GM12864 (cell line): ENCODE data around the gene MTA3.

Source experiments
- DNase-seq: peaks from one replicate; pipeline ENCODE4 v3.0.0-alpha.2; 2011; ENCODE audit warnings: low read depth
- H3K4me3 ChIP-seq: 2 replicates; pipeline ENCODE4 v1.5.1; 2011; ENCODE audit warnings: mild to moderate bottlenecking, low read depth, low read length, control low read depth
- CTCF ChIP-seq: IDR thresholded peaks from 2 replicates; pipeline ENCODE4 v1.5.1; 2011; ENCODE audit warnings: low read depth, mild to moderate bottlenecking, moderate library complexity, low read length, control low read depth, inconsistent platforms; ENCODE audit errors: missing control alignments

The MTA3 gene

GRCh38 chr2:42754776-42755140 is 186.3 kb downstream of the MTA3 start:
- no peak for TF ChIP-seq CTCF
- H3K4me3 ChIP-seq: no peak overlapping the region
- DNase-seq: no peak

- TF ChIP-seq CTCF: no peak
- no peak for DNase-seq
- no peak overlapping the region for H3K4me3 ChIP-seq
Measured at GRCh38 chr2:42755191-42755880, 186.9 kb downstream of the MTA3 start.

DNA sequence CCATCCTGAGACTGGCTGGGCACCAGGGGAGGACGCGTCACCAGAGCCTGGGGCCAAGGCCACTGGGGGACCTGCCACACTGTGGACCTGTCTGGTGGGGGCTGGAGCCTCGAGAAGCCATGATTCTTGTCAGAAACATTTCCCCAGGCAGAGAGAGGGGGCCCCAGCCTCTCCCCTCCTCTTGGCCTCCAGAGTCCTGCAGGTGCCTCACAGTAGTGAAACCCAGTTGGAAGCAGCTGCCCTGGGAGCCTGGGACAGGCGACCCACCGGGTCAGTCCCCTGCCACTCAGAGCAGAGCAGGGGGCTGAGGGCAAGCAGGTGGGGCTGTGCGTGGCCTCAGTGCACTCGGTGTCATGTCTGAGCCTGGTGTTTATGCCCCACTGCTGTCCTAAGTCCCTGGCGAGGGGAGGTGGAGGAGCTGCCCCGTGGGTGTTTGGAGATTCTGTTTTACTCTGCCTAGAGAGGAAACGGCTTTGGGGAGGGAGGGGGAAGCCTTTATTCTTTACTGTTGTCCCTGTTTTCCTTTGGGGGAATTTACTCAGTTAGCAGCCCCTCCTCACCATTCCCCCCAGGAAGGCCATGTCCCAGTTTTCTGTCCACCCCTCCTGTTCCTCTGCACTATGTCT is 187.8 kb downstream of the MTA3 start:
- H3K4me3 ChIP-seq: no peak overlapping the region
- no peak for TF ChIP-seq CTCF
- no peak for DNase-seq

DNA sequence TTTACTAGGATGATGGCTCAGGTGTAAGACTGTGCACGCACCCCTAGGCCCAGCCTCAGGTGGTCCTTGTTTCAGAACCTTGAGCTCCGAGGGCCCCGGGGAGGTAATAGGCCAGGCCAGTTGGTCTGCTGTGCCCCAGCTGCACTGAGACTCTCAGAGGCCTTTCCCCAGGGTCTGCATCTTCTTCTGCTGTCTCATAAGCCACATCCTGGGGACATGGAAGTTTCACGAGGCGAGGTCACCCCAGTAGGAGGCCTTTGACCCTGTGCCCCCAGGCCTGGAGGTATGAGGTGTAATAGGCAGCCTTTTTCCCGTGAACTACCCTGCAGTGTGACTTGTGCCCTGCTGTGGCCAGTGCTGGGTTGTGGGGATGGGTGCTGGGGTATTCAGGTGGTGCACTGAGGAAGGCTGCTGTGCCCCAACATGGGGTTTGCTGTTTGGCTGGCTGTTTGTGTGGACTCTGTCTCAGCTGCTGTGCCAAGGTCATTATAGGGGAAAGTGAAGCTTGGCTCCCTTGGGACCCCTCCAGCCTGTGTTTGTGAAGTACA is 188.6 kb downstream of the MTA3 start:
- no peak for DNase-seq
- H3K4me3 ChIP-seq: no peak overlapping the region
- no peak for TF ChIP-seq CTCF

DNA sequence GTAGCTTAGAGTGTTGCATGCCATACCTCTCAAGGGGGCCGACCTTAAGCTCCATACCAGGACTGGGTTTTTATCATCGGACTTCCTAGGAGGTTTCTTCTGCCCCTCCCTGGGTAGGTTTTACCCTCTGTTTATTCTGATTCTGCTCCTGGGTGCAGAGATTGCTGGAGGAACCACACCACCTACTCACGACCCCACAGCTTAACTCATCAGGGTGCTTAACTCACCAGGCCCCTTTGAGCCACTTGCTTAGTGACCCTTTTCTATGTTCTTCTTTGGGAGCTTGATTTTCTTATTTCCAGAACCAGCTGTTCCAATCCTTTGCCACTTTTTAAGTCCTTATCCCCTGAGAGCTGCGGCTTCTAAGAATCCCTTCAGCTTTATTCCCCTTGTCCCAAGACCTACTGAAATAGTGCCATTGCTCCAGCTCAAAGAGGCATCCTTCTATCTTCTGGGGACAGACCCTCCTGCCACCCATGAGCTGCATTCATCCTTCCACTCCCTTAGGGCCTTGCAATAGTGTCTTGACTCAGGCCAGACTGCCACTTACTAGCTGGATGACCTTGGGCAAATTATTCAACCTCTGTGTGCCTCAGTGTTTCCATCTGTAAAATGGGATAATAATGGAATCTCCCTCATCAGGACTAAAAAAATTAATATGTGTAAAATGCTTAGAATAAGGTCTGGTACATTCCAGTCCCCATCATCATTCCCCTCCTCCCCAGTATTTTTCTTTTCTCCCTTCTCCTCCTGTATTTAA is 189.7 kb downstream of the MTA3 start:
- H3K4me3 ChIP-seq: no peak overlapping the region
- no peak for TF ChIP-seq CTCF
- DNase-seq: no peak

DNA sequence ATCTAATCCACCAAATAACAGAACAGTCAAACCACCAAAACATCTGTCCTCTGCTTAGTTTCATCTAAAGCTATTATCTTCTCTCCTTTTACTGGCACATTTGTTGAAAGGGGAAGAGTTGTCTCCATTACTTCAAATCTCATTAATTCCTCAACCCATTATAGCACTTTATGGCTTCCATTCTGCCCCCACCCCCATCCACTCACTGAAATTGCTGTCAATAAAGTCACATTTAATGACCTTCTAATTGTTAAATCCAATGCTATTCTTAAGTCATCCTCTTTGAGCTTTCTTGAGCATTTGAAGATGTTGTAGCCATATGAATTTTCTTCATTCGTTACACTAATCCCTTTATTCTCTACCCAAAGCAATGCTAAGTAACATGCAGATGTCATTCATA is 190.3 kb downstream of the MTA3 start:
- TF ChIP-seq CTCF: no peak
- DNase-seq: no peak

More for the DNA sequence above, 190.3 kb downstream of the MTA3 start:
- H3K4me3 ChIP-seq: no peak overlapping the region
